ENCODE data around the gene RAB1B. TPM values are rescaled to one million over a fixed set of nuclear protein-coding genes. Genes with fewer than 3 reads are reported as not detected.

RAB1B gene
- total RNA-seq, 4 donors from 2014 or later = 96.0 to 194 (median 130) TPM

- Histone ChIP-seq H3K9me3 (no peaks in the 10 kb centered on the region), H3K4me1 (no peaks in the 10 kb centered on the region), H3K27me3 (no peaks in the 10 kb centered on the region), H3K36me3 (peaks cover 0 to 19% of the 10 kb centered on the region in 2 donors), H3K4me3 (no peak overlapping the region), H3K27ac (no peak overlapping the region)
- in situ Hi-C loops (cut with MboI; ENCODE audit: low sequenced_read_pairs in 4 of 4) = loop anchor here in 1 of 4 donors (10.0 kb wide), 1 partner anchor 60 kb away; the partner anchor contains the start of gene YIF1A
- TF ChIP-seq, protein P1, sequence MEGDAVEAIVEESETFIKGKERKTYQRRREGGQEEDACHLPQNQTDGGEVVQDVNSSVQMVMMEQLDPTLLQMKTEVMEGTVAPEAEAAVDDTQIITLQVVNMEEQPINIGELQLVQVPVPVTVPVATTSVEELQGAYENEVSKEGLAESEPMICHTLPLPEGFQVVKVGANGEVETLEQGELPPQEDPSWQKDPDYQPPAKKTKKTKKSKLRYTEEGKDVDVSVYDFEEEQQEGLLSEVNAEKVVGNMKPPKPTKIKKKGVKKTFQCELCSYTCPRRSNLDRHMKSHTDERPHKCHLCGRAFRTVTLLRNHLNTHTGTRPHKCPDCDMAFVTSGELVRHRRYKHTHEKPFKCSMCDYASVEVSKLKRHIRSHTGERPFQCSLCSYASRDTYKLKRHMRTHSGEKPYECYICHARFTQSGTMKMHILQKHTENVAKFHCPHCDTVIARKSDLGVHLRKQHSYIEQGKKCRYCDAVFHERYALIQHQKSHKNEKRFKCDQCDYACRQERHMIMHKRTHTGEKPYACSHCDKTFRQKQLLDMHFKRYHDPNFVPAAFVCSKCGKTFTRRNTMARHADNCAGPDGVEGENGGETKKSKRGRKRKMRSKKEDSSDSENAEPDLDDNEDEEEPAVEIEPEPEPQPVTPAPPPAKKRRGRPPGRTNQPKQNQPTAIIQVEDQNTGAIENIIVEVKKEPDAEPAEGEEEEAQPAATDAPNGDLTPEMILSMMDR (IDR thresholded peaks at IDR 0.05 in 4 of 5, conservative IDR thresholded peaks at IDR 0.05 in 1 of 5) = no peak
- TF ChIP-seq POLR2A (IDR thresholded peaks at IDR 0.05) = no peak
- ATAC-seq (no peak), DNase-seq (no peak)
- intact Hi-C loops (cut with DNase I; ENCODE audit: low total_unique reads) = no loop called here
Measured at GRCh38 chr11:66225066-66225465, 43.4 kb upstream of the RAB1B start.

DNA sequence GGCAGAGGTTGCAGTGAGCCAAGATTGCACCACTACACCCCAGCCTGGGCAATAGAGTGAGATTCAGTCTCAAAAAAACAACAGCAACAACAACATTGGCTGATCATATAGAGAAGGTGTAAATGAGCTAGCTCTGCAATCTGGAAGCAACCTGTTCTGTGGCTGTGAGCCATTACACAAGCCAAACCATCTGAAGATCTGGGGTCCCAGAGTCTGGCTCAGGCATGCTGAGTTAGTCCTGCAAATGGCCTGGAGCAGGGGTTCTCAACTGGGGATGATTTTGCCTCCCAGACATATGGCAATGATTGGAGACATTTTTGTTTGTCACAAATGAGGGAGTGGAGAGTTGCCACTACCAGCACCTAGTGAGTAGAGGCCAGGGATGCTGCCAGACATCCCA lies 42.3 kb upstream of the RAB1B start:
- no peak for TF ChIP-seq POLR2A (IDR thresholded peaks at IDR 0.05)
- TF ChIP-seq, protein P1 (IDR thresholded peaks at IDR 0.05 in 4 of 5, conservative IDR thresholded peaks at IDR 0.05 in 1 of 5) = no peak
- Histone ChIP-seq H3K27ac (no peak overlapping the region), H3K4me1 (no peaks in the 10 kb centered on the region), H3K27me3 (no peaks in the 10 kb centered on the region), H3K36me3 (peaks cover 0 to 19% of the 10 kb centered on the region in 2 donors), H3K9me3 (no peaks in the 10 kb centered on the region), H3K4me3 (no peak overlapping the region)
- in situ Hi-C loops (cut with MboI; ENCODE audit: low sequenced_read_pairs in 4 of 4) = loop anchor here in 1 of 4 donors (10.0 kb wide), 1 partner anchor 59 kb away; the partner anchor contains the start of gene YIF1A
- intact Hi-C loops (cut with DNase I; ENCODE audit: low total_unique reads) = no loop called here
- ATAC-seq (no peak), DNase-seq (no peak)

- no peak for DNase-seq
- H3K36me3 ChIP-seq = peaks cover 0 to 27% of the 10 kb centered on the region in 2 donors
- intact Hi-C loops (cut with DNase I; ENCODE audit: low total_unique reads) = no loop called here
Measured at GRCh38 chr11:66227700-66228099, 40.7 kb upstream of the RAB1B start.

GRCh38 chr11:66228521-66228920 lies 39.9 kb upstream of the RAB1B start:
- DNase-seq = no peak
- no peak for ATAC-seq
- H3K36me3 ChIP-seq = peaks cover 0 to 33% of the 10 kb centered on the region in 2 donors
- H3K4me1 ChIP-seq = no peaks in the 10 kb centered on the region
- no peaks in the 10 kb centered on the region for H3K9me3 ChIP-seq
- H3K27me3 ChIP-seq = no peaks in the 10 kb centered on the region
- in situ Hi-C loops (cut with MboI; ENCODE audit: low sequenced_read_pairs in 4 of 4) (loop anchor here in 1 of 4 donors (10.0 kb wide), 1 partner anchor 56 kb away; the partner anchor contains the start of gene YIF1A), intact Hi-C loops (cut with DNase I; ENCODE audit: low total_unique reads) (no loop called here)
- H3K4me3 ChIP-seq = no peak overlapping the region
- no peak overlapping the region for H3K27ac ChIP-seq
- TF ChIP-seq, protein P1 (IDR thresholded peaks at IDR 0.05 in 4 of 5, conservative IDR thresholded peaks at IDR 0.05 in 1 of 5) = no peak
- no peak for TF ChIP-seq POLR2A (IDR thresholded peaks at IDR 0.05)

More at GRCh38 chr11:66227700-66228099, 40.7 kb upstream of the RAB1B start:
- Histone ChIP-seq H3K27me3 (no peaks in the 10 kb centered on the region), H3K27ac (no peak overlapping the region), H3K4me3 (no peak overlapping the region), H3K9me3 (no peaks in the 10 kb centered on the region), H3K4me1 (no peaks in the 10 kb centered on the region)
- no peak for ATAC-seq
- TF ChIP-seq, protein P1 (IDR thresholded peaks at IDR 0.05 in 4 of 5, conservative IDR thresholded peaks at IDR 0.05 in 1 of 5) = no peak
- no peak for TF ChIP-seq POLR2A (IDR thresholded peaks at IDR 0.05)
- in situ Hi-C loops (cut with MboI; ENCODE audit: low sequenced_read_pairs in 4 of 4) = loop anchor here in 1 of 4 donors (10.0 kb wide), 1 partner anchor 57 kb away; the partner anchor contains the start of gene YIF1A

GRCh38 chr11:66230156-66230555 lies 38.3 kb upstream of the RAB1B start:
- no peaks in the 10 kb centered on the region for H3K27me3 ChIP-seq
- intact Hi-C loops (cut with DNase I; ENCODE audit: low total_unique reads) = no loop called here
- in situ Hi-C loops (cut with MboI; ENCODE audit: low sequenced_read_pairs in 4 of 4) = no loop called here
- TF ChIP-seq, protein P1 (IDR thresholded peaks at IDR 0.05 in 4 of 5, conservative IDR thresholded peaks at IDR 0.05 in 1 of 5) = no peak
- no peak for TF ChIP-seq POLR2A (IDR thresholded peaks at IDR 0.05)
- H3K27ac ChIP-seq = no peak overlapping the region
- no peak for DNase-seq
- no peaks in the 10 kb centered on the region for H3K4me1 ChIP-seq
- no peaks in the 10 kb centered on the region for H3K9me3 ChIP-seq
- H3K36me3 ChIP-seq = peaks cover 0 to 32% of the 10 kb centered on the region in 2 donors
- no peak overlapping the region for H3K4me3 ChIP-seq
- ATAC-seq = no peak
